ENCODE data around the gene SLC39A11.
"Not testable (repeated sequence)": the region's sequence is repeated elsewhere in the genome, so short reads cannot be mapped to it uniquely, and the experiment has no call there.

Gene SLC39A11

GRCh38 chr17:72775237-72775636 lies 317.3 kb downstream of the SLC39A11 start:
- DNase-seq = no peak

GRCh38 chr17:72774236-72774635 lies 318.3 kb downstream of the SLC39A11 start:
- no peak for DNase-seq

DNA sequence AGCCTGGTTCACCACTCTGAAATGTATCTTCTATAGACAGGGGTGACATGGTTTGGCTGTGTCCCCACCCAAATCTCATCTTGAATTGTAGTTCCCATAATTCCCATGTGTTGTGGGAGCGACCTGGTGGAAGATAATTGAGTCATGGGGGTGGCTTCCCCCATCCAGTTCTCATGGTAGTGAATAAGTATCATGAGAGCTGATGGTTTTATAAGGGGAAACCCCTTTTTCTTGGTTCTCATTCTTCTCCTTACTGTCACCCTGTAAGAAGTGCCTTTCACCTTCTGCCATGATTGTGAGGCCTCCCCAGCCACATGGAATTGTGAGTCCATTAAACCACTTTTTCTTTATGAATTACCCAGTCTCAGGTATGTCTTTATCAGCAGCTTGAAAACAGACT lies 319.3 kb downstream of the SLC39A11 start:
- not testable (repeated sequence) for DNase-seq

- DNase-seq = no peak
Observed at GRCh38 chr17:72772331-72772821, 320.1 kb downstream of the SLC39A11 start.

GRCh38 chr17:72771734-72772133 lies 320.8 kb downstream of the SLC39A11 start:
- no peak for DNase-seq

- DNase-seq = no peak
Observed at GRCh38 chr17:72766761-72767356, 325.6 kb downstream of the SLC39A11 start.

DNA sequence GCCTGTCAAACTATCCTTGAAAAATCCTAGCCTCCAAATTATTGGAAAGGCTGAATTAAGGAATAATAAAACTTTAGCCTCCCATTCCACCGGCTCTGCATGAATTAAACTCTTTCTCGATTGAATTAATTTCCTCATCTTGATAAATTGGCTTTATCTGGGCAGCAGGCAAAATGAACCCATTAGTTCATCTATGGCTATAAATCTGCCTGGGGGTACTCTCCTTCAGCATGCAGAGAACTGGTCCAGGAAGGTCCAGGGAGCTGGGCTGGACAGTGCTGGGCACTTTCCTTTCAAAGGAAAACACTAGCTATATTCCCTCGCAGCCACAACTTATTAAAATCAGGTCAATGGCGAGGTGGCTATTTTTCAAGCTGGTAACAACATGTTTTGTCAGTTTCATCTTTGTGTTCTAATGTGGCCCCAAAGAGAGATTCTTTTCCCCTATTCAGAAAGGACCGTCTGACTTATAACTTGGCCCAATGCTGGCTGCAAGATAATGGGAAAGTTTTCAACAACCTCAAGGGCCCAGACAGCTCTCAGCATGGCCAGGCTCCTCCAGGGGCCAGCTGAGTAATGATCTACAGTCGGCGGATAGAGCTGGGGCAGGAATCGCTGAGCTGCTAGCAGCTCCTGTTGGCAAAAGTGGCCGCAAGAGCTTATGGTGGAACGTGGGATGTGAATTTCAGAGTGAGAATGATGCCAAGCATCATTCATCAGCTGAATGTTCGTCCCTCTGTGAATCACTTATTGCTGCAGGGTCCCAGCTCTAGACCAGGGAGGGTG lies 326.9 kb downstream of the SLC39A11 start:
- no peak for DNase-seq

DNA sequence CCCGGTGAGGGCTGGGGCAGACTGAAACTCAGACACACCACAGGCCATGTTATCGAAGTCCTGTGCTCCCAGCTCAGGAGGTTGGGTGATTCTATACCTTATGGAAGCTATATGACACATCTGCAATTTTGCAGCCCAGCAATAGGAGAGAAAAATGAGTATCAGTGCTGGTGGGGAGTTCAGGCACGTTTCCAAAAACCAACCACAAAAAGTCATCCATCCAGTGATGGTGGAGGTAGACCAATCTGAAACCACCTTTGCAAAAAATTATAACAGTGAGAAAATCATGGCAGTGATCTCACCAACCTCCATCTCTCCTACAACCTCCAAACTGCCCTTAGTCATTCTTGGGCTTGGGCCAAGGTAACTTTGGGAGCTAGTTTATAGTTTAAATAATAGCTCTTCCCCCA lies 327.9 kb downstream of the SLC39A11 start:
- DNase-seq = no peak

- DNase-seq = no peak
Observed at GRCh38 chr17:72763981-72764380, 328.5 kb downstream of the SLC39A11 start.

- not testable (repeated sequence) for DNase-seq
Observed at GRCh38 chr17:72761893-72762575, 330.5 kb downstream of the SLC39A11 start.

DNA sequence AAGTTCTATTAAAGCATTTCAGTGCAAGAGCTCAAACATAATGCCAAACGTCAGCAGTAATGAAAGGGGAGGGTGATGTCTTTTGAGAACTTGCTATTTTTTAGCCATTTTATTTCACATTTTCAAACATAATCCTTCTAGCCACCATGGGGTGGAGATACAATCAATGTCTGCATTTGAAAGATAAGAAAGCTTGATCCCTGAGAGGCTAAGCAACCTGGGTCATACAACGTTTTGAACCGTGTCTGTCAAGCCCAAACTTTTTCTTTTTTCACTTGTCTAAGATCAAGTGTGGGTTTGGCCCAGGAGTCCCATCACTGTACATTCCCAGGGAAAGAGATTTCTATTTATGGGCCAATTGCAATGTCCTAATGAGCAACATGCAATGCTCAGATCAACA lies 331.1 kb downstream of the SLC39A11 start:
- no peak for DNase-seq

GRCh38 chr17:72760368-72760767 lies 332.1 kb downstream of the SLC39A11 start:
- DNase-seq = no peak

- DNase-seq = no peak
Observed at GRCh38 chr17:72759301-72759700, 333.2 kb downstream of the SLC39A11 start.

- no peak for DNase-seq
Observed at GRCh38 chr17:72756256-72756655, 336.2 kb downstream of the SLC39A11 start.

GRCh38 chr17:72754513-72754912 lies 338.0 kb downstream of the SLC39A11 start:
- no peak for DNase-seq

GRCh38 chr17:72751746-72752145 lies 340.7 kb downstream of the SLC39A11 start:
- DNase-seq = no peak

- DNase-seq = no peak
Observed at GRCh38 chr17:72749119-72749572, 343.3 kb downstream of the SLC39A11 start.

DNA sequence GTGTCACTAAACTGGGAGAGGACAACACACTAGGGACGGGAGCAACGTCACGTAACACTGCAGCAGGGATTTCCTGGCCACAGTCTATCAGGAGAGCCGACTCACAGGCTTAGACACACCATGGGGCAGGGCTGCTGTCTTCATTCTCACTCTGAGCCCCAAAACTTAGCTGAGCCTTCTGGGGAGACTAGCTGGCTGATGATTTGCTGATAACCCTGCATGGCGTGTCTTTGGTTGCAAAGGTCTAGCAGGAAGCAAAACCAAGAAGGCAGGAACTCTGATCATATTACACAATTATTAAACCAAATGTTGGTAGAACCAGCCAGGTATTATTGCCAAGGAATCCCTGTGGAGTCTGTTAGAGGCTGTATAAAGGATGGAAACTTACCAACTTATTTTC lies 345.0 kb downstream of the SLC39A11 start:
- no peak for DNase-seq

DNA sequence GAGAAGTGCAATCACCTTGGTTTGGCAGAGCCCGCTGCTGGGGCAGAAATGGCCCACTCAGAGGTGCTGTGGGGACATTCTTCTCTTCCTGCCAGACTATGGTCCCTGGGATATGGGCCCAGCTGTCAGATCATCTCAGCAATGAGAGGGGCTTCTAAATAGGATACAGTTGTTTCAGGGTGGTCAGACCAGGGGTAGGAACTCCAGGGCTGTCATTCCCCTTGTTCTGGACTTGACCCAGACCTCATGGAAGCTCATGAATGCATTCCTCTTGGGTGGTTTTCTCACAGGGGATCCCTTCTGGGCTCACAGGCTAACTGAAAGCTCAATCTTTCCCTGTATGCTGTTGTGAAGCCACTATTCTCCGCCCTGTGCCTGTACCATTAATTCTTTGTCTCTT lies 347.2 kb downstream of the SLC39A11 start:
- DNase-seq = no peak

GRCh38 chr17:72743037-72743467 lies 349.4 kb downstream of the SLC39A11 start:
- DNase-seq = no peak

DNA sequence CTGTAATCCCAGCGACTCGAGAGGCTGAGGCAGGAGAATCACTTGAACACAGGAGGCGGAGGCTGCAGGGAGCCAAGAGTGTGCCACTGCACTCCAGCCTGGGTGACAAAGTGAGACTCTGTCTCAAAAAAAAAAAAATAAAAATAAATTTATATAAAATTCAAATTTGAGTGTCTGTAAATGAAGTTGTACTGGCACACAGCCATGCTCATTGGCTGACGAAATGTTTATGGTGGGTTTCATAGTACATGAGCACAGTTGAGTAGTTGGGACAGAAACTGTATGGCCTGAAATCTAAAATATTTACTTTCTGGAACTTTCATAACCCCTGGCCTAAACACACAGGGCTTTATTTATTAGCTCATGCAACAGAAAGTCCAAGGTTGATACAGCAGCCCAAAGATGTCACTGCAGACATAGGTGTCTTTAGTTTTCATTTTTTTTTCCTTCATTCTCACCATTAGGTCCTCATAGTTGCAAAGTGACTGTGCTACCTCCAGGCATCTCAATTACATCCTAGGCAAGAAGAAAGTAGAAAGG lies 355.3 kb downstream of the SLC39A11 start:
- DNase-seq = no peak

DNA sequence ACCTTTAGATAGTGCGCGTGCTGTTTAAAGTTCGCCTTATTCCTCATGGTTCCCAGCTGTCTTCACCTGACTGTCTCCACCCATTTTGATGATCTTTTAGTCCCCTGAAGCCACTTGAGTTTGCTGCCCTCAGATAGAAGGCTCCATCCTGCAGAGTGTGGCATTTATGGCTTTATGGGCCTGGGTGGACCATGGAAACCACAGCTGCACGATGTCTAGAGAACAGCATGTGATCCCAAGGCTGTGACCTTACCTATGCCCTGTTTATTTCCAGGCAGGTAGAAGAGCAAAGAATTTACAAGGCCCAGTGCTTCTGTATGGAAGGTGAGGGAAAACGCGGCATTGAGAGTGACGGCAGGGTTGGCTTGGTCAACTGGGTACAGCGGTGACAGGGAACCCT lies 356.9 kb downstream of the SLC39A11 start:
- DNase-seq = no peak

- no peak for DNase-seq
Observed at GRCh38 chr17:72735048-72735447, 357.4 kb downstream of the SLC39A11 start.
